ENCODE measurements around the gene IFFO2. TPM values are rescaled to one million over a fixed set of nuclear protein-coding genes. Genes with fewer than 3 reads are reported as not detected.

Gene IFFO2
- total RNA-seq, 1 donor: 3.3 TPM

DNA sequence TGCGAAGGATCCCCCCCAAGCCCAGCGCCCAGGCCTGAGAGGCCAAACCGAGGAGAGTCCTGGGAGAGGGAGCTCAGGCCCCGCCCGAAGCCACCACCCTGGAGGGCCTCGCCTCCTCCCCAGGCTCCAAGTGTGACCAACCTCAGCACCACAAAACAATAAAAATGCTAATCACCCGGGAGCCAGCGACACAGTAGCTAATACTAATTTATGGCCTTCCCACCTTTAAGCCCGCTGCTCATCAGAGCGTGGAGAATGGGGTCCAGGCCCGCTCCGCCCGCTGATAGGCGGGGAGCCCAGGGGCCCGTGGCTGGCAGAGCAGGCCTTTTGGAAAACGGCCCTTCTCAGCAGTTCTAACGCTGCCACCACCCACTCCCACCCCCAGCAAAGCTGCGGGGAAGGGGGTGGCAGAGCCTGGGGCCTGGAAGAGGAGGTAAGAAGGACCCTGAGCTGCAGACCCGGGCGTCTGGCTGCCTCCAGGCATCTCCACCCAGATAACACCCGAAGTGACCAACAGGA lies 76.6 kb downstream of the IFFO2 start:
- DNase-seq (ENCODE audit: low read depth): no peak
- no peak overlapping the region for H3K4me3 ChIP-seq (ENCODE audit: low read depth, low read length)
- TF ChIP-seq, protein P1, sequence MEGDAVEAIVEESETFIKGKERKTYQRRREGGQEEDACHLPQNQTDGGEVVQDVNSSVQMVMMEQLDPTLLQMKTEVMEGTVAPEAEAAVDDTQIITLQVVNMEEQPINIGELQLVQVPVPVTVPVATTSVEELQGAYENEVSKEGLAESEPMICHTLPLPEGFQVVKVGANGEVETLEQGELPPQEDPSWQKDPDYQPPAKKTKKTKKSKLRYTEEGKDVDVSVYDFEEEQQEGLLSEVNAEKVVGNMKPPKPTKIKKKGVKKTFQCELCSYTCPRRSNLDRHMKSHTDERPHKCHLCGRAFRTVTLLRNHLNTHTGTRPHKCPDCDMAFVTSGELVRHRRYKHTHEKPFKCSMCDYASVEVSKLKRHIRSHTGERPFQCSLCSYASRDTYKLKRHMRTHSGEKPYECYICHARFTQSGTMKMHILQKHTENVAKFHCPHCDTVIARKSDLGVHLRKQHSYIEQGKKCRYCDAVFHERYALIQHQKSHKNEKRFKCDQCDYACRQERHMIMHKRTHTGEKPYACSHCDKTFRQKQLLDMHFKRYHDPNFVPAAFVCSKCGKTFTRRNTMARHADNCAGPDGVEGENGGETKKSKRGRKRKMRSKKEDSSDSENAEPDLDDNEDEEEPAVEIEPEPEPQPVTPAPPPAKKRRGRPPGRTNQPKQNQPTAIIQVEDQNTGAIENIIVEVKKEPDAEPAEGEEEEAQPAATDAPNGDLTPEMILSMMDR (IDR thresholded peaks at IDR 0.05; ENCODE audit: insufficient read depth, low read length): no peak

DNA sequence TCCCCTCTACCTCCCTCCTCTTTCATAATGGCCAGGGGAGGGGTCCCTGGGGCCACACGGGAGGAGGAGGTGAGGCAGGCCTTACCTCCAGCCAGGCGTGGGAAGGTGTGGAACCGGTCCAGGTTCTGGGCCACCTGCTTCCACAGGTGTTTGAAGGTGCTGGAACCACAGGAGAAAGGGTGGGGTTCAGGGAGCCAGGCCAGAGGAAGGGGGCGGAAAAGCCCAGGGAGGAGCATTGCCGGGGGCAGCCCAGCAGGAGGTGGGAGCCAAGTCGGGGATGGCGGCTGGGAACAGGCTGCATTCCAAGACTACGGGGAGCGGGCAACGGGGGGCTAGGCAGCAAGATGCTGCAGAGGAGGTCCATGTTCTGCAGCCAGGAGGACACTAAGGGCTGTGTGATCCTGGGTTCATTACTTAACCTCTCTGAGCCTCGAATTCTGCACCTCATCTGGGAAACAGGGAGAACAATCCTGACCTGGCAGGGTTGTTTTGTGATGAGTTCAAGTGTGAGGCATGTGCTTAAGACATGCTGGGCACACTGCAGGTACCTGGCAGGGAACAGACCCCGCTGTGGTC lies 77.2 kb downstream of the IFFO2 start:
- DNase-seq (ENCODE audit: low read depth): no peak
- H3K4me3 ChIP-seq (ENCODE audit: low read depth, low read length): no peak overlapping the region
- TF ChIP-seq, protein P1 (IDR thresholded peaks at IDR 0.05; ENCODE audit: insufficient read depth, low read length): no peak

DNA sequence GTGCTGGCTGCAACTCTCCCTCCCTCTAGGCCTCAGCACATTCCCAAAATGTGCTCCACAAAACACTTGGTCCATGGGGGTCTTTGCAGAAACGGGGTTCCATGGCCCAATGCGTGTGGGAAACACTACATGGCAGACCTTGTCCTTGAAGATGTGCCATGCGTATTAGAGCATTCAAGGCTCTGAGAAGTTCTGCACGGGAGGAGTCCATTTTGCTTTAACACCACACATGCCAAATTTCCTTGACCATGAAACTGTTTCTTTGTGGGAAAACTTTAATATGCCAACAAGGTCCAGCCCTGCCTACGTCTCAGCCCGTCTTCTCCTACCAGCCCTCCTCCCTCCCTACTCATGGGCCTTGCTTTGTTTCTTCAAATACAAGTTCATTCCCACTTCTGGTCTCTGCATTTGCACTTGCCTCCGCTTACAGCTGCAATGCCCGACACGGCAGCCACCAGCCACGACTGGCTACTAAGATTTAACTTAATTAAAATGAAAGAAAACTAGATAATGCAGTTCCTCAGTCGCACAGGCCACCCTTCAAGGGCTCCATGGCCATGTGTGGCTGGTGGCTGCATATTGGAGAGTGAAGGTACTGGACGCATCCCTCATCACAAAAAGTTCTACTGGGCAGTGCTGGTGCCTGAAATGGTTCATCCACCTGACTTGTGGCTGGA lies 77.8 kb downstream of the IFFO2 start:
- H3K4me3 ChIP-seq (ENCODE audit: low read depth, low read length): no peak overlapping the region
- DNase-seq (ENCODE audit: low read depth): no peak
- TF ChIP-seq, protein P1 (IDR thresholded peaks at IDR 0.05; ENCODE audit: insufficient read depth, low read length): no peak

DNA sequence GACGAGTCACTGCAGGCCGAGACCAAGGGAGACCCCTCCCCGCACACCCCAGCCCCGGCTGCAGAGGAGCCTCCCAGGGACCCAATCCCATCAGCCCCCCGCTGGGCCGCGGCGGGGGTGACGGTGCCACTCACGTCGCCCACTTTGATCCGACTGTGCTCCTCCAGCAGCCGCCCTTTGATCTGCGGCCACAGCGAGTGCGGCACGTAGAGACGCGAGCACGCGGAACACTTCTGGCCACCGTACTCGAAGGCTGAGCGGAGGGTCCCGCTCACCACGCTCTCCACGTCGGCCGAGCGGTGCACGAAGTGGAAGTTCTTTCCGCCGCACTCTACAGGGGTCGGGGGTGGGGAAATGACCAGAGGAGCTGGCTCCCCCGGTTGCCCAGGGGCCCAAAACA lies 79.2 kb downstream of the IFFO2 start:
- no peak overlapping the region for H3K4me3 ChIP-seq (ENCODE audit: low read depth, low read length)
- TF ChIP-seq, protein P1 (IDR thresholded peaks at IDR 0.05; ENCODE audit: insufficient read depth, low read length): no peak
- no peak for DNase-seq (ENCODE audit: low read depth)

DNA sequence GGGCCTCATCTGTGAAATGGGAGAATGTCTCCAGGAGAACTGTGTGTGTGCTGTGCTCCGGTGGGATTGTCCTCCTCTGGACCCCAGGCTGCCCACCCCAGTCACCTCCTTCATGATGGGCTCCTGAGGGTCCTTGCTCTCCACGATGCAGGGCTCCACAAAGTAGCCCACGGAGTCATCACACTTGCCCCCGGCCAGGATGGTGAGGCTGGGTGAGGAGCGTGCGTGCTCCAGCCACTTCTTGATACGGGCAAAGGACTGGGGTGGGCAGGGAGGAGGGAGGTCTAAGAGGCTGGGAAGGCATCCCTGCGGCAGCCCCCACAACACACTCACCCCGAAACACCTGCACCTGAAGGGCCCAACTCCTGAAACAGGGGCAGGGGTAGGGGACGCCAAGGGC lies 80.3 kb downstream of the IFFO2 start:
- H3K4me3 ChIP-seq (ENCODE audit: low read depth, low read length): no peak overlapping the region
- TF ChIP-seq, protein P1 (IDR thresholded peaks at IDR 0.05; ENCODE audit: insufficient read depth, low read length): no peak
- DNase-seq (ENCODE audit: low read depth): no peak

DNA sequence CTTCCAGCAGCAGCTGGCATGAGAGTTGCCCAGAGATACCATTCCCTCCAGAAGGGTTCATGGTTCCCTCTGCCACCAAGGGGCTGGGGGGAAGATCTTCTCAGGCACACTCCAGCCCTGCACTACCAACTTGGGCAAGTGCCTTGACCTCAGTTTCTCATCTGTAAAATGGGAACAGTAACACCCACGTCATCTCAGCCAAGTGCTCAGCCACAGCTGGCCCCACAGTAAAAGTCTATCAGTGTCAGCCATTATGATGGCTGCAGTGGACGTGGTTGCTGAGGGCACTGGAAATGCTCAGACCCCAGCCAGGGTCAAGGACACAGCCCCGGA lies 80.7 kb downstream of the IFFO2 start:
- TF ChIP-seq, protein P1 (IDR thresholded peaks at IDR 0.05; ENCODE audit: insufficient read depth, low read length): no peak
- H3K4me3 ChIP-seq (ENCODE audit: low read depth, low read length): no peak overlapping the region
- DNase-seq (ENCODE audit: low read depth): no peak
